HepG2 (cell line): ENCODE measurements around the gene LRTM2. TPM values are rescaled to one million over a fixed set of nuclear protein-coding genes. Genes with fewer than 3 reads are reported as not detected.

Source experiments
- ATAC-seq: fragments of 200-7000 bp; cut with Tn5 transposase; 3 replicates; pipeline ENCODE4 v1.9.1; 2020; ENCODE audit warnings: mild to moderate bottlenecking, moderate library complexity
- BruUV-seq: library from RNA; stranded (reverse); fragments of 400-500 nt; replicated peaks from 2 replicates; lab custom pipeline; 2021; lab: Mats Ljungman, UMichigan
- CTCF ChIA-PET: fragments of 300-600 bp; formaldehyde crosslinking; extraction: SDS; loops from one replicate; lab custom pipeline; 2021; ENCODE audit warnings: low total read pairs, inconsistent platforms, low intra/inter-chr PET ratio; lab: Yijun Ruan, JAX
- POLR2A ChIA-PET: fragments of 350-600 bp; sonication (Branson Sonifier 250); formaldehyde crosslinking; loops from one replicate; lab custom pipeline; 2020; ENCODE audit warnings: antibody characterized with exemption, inconsistent platforms; lab: Yijun Ruan, JAX
- DNase-seq: peaks from one replicate; pipeline ENCODE4 v3.0.0-alpha.2; 2015; ENCODE audit warnings: low spot score
- FAIRE-seq: peaks from 3 replicates; lab custom pipeline; 2011; peaks lifted over from hg19 to GRCh38; lab: Jason Lieb, UNC
- H2AFZ ChIP-seq: one replicate; pipeline ENCODE4 v1.6.1; 2011; ENCODE audit warnings: low read length, inconsistent platforms
- H3K27ac ChIP-seq: fragments of 300-600 bp; 3 replicates; pipeline ENCODE4 v1.8.0; 2011; ENCODE audit warnings: mixed run types, mild to moderate bottlenecking, mixed read lengths, low read length, inconsistent platforms; ENCODE audit not compliant: insufficient read depth; ENCODE audit errors: extremely low read length
- H3K27me3 ChIP-seq, 2 experiments: fragments of 200-600 bp in 1 of 2; 2 replicates in 1 of 2; 3 replicates in 1 of 2; pipeline versions ENCODE4 v1.6.0 to v1.8.0; 2011; ENCODE audit warnings: low read length in 2 of 2, mild to moderate bottlenecking in 2 of 2, moderate library complexity in 2 of 2, inconsistent platforms in 1 of 2; ENCODE audit not compliant: insufficient read depth in 2 of 2, control insufficient read depth in 1 of 2
- H3K36me3 ChIP-seq, 2 experiments: fragments of 200-600 bp in 1 of 2; replicated peaks in 1 of 2; 2 replicates in 1 of 2; 3 replicates in 1 of 2; pipeline versions ENCODE4 v1.5.1 to v1.8.0; 2011; ENCODE audit warnings: low read length in 2 of 2, inconsistent platforms in 1 of 2; ENCODE audit not compliant: insufficient read depth in 2 of 2, control insufficient read depth in 1 of 2
- H3K4me1 ChIP-seq: 2 replicates; pipeline ENCODE4 v1.5.1; 2012; ENCODE audit warnings: low read length, inconsistent platforms; ENCODE audit not compliant: insufficient read depth
- H3K4me2 ChIP-seq: 2 replicates; pipeline ENCODE4 v1.6.0; 2011; ENCODE audit warnings: low read depth, low read length, inconsistent platforms
- H3K4me3 ChIP-seq, 3 experiments: fragments of 200-600 bp in 1 of 3; sonication (generic), shearing (Covaris generic) in 1 of 3; replicated peaks in 1 of 3; 2 replicates each; pipeline ENCODE4 v1.5.1; 2011 to 2016; ENCODE audit warnings: low read length in 3 of 3, inconsistent platforms in 2 of 3, low read depth in 2 of 3, mild to moderate bottlenecking in 2 of 3, control low read depth in 1 of 3, mixed read lengths in 1 of 3; ENCODE audit not compliant: insufficient read depth in 1 of 3
- H3K79me2 ChIP-seq: one replicate; pipeline ENCODE4 v1.6.1; 2011; ENCODE audit warnings: low read length, inconsistent platforms; ENCODE audit not compliant: insufficient read depth
- H3K9ac ChIP-seq: 2 replicates; pipeline ENCODE4 v1.6.0; 2011; ENCODE audit warnings: mild to moderate bottlenecking, low read depth, low read length, inconsistent platforms; ENCODE audit not compliant: insufficient read depth
- H3K9me3 ChIP-seq: 2 replicates; pipeline ENCODE4 v1.5.1; 2012; ENCODE audit warnings: mild to moderate bottlenecking, low read length
- H4K20me1 ChIP-seq: 2 replicates; pipeline ENCODE4 v1.6.0; 2011; ENCODE audit warnings: inconsistent platforms, mild to moderate bottlenecking, low read length, moderate library complexity; ENCODE audit not compliant: insufficient read depth
- KLF11 ChIP-seq: IDR thresholded peaks from 2 replicates; pipeline ENCODE4 v1.6.1; 2016; ENCODE audit warnings: missing compliant biosample characterization
- KLF15 ChIP-seq: sonication (generic); formaldehyde crosslinking; IDR thresholded peaks from 2 replicates; pipeline ENCODE4 v1.8.1; 2023; ENCODE audit warnings: borderline replicate concordance, mild to moderate bottlenecking, inconsistent platforms, missing genetic modification reagents, mixed read lengths
- NCOR1 ChIP-seq: fragments of 200-600 bp; sonication (generic); IDR thresholded peaks from 2 replicates; pipeline ENCODE4 v1.7.0; 2017; ENCODE audit warnings: antibody characterized with exemption, low read length, borderline replicate concordance
- PRPF4 ChIP-seq: fragments of 200-400 bp; formaldehyde crosslinking; IDR thresholded peaks from 2 replicates; pipeline ENCODE4 v1.6.1; 2016; ENCODE audit warnings: low read length, low read depth; ENCODE audit not compliant: poor library complexity, severe bottlenecking
- ZNF235 ChIP-seq: sonication (generic); formaldehyde crosslinking; IDR thresholded peaks from 2 replicates; pipeline ENCODE4 v1.8.1; 2023; ENCODE audit warnings: mild to moderate bottlenecking, missing genetic modification reagents, borderline replicate concordance
- ZNF562 ChIP-seq: sonication (generic); formaldehyde crosslinking; IDR thresholded peaks from 2 replicates; pipeline ENCODE4 v1.8.0; 2022; ENCODE audit warnings: missing genetic modification reagents, borderline replicate concordance
- WGBS: methylation state at CpG from one replicate; pipeline ENCODE4 v1.1.6; 2017; ENCODE audit warnings: low lambda C conversion rate; 5-methylcytosine and 5-hydroxymethylcytosine counted together
- in situ Hi-C: cut with HindIII; loops from 2 replicates; pipeline ENCODE4 v1.10.0; 2017; ENCODE audit warnings: low pct_unique_long_range_greater_than_20kb; ENCODE audit not compliant: extremely low pct_ligation_motif_present
- intact Hi-C: fragments of 100-400 bp; cut with micrococcal nuclease; formaldehyde crosslinking; loops from one replicate; pipeline ENCODE4 v1.10.0; 2022; ENCODE audit not compliant: unreplicated experiment
- polyA plus RNA-seq, 8 experiments: library from polyadenylated mRNA; depleted of rRNA in 3 of 8; stranded (reverse) in 7 of 8; unstranded in 1 of 8; fragments of >200 nt; fragmentation: Illumina TruSeq in 4 of 8; extraction: Trizol in 4 of 8; gene quantifications; 2 replicates each; pipeline versions ENCODE4 v1.2.1 to v1.2.3, GENCODE V29; 2011 to 2016; ENCODE audit warnings: low read depth in 4 of 8, missing spikeins in 1 of 8, mixed read lengths in 1 of 8; ENCODE audit not compliant: insufficient read depth in 1 of 8
- total RNA-seq, 5 experiments: library from RNA; depleted of rRNA; stranded (reverse); fragments of >200 nt; fragmentation: Illumina TruSeq; extraction: Trizol; gene quantifications; 2 replicates each; pipeline ENCODE4 v1.2.3, GENCODE V29; 2016; ENCODE audit warnings: low read depth in 1 of 5
- TF ChIP-seq, protein P1 (sequence below): sonication (generic); formaldehyde crosslinking; IDR thresholded peaks from 2 replicates; pipeline ENCODE4 v1.8.1; 2023; ENCODE audit warnings: missing genetic modification reagents, inconsistent platforms, borderline replicate concordance

Gene LRTM2
- total and polyA plus RNA-seq, 2 of the 13 experiments (the other 11 are each of a cell fraction or from before 2014, with no cell fraction given) = 0.09 TPM; not detected in 1

DNA sequence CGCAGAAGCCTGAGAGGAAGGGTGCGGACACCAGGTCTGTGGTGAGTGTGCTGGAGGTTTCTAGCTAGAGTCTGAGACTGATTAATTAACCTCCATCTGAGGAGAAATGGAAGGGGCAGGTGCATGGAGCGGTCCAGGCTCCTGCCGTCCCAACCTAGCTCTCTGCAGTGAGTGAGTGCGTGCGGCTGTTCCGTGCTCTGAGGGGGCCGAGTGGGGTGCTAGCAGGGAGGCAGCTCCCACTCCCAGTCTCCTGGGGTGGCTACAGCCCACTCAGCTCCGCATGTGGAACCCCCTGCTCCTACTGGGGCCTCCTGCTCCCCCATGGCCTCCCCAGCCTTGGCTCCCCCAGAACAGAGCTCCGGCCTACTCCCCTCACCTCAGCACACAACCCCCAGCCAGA is 2.9 kb downstream of the LRTM2 start:
- BruUV-seq = no TSS peak
- DNase-seq = no peak
- no peaks in the 10 kb centered on the region for H3K36me3 ChIP-seq
- H3K27me3 ChIP-seq = peaks cover 15 to 50% of the 10 kb centered on the region in 2 experiments
- ATAC-seq = no peak
- WGBS = 94% methylated on average over 3 of the region's 10 CpGs
- in situ Hi-C loops = no loop called here
- no peak overlapping the region for H2AFZ ChIP-seq
- CTCF ChIA-PET = no interaction called here
- intact Hi-C loops = no loop called here
- H3K27ac ChIP-seq = no peak overlapping the region
- no peak overlapping the region for H3K4me2 ChIP-seq
- POLR2A ChIA-PET = no interaction called here
- no peaks in the 10 kb centered on the region for H3K9me3 ChIP-seq
- TF ChIP-seq PRPF4 (no peak), ZNF562 (no peak), NCOR1 (no peak), KLF15 (CRISPR knock-in tag) (no peak), KLF11 (CRISPR knock-in tag) (no peak), ZNF235 (CRISPR knock-in tag) (no peak)
- TF ChIP-seq, protein P1, sequence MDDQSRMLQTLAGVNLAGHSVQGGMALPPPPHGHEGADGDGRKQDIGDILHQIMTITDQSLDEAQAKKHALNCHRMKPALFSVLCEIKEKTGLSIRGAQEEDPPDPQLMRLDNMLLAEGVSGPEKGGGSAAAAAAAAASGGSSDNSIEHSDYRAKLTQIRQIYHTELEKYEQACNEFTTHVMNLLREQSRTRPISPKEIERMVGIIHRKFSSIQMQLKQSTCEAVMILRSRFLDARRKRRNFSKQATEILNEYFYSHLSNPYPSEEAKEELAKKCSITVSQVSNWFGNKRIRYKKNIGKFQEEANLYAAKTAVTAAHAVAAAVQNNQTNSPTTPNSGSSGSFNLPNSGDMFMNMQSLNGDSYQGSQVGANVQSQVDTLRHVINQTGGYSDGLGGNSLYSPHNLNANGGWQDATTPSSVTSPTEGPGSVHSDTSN (CRISPR knock-in tag) = no peak
- no peak for FAIRE-seq
- no peak overlapping the region for H3K4me3 ChIP-seq
- no peaks in the 10 kb centered on the region for H3K79me2 ChIP-seq
- H3K4me1 ChIP-seq = peaks cover 55% of the 10 kb centered on the region
- no peaks in the 10 kb centered on the region for H4K20me1 ChIP-seq
- H3K9ac ChIP-seq = no peak overlapping the region
